HG02610 (cell line): Measurements from ENCODE around the gene GOLGA8S.
"Not testable (repeated sequence)": the region's sequence is repeated elsewhere in the genome, so short reads cannot be mapped to it uniquely, and the experiment has no call there.

ENCODE experiments used
- ATAC-seq: cut with Tn5 transposase; IDR thresholded peaks from one replicate; pipeline ENCODE4 v1.9.1; 2021; ENCODE audit warnings: mild to moderate bottlenecking, moderate library complexity; ENCODE audit not compliant: unreplicated experiment

The GOLGA8S gene

GRCh38 chr15:23395832-23396231 is 41.3 kb downstream of the GOLGA8S start:
- no peak for ATAC-seq

GRCh38 chr15:23397779-23398178 is 43.2 kb downstream of the GOLGA8S start:
- no peak for ATAC-seq

- not testable (repeated sequence) for ATAC-seq
Measured at GRCh38 chr15:23398357-23398756, 43.8 kb downstream of the GOLGA8S start.

- ATAC-seq, result not testable (repeated sequence)
Measured at GRCh38 chr15:23399207-23399606, 44.7 kb downstream of the GOLGA8S start.

- no peak for ATAC-seq
Measured at GRCh38 chr15:23401627-23402026, 47.1 kb downstream of the GOLGA8S start.

GRCh38 chr15:23402140-23402539 is 47.6 kb downstream of the GOLGA8S start:
- no peak for ATAC-seq

- ATAC-seq, result no peak
Measured at GRCh38 chr15:23402544-23402943, 48.0 kb downstream of the GOLGA8S start.

GRCh38 chr15:23403550-23403949 is 49.0 kb downstream of the GOLGA8S start:
- no peak for ATAC-seq

GRCh38 chr15:23411841-23412240 is 57.3 kb downstream of the GOLGA8S start:
- ATAC-seq, result no peak

GRCh38 chr15:23412881-23413600 is 58.5 kb downstream of the GOLGA8S start:
- not testable (repeated sequence) for ATAC-seq
